Body of pancreas (tissue), 4 donors: ENCODE data around the gene HCCS. TPM values are rescaled to one million over a fixed set of nuclear protein-coding genes. Genes with fewer than 3 reads are reported as not detected.

Source experiments
- ATAC-seq: fragments of 150-250 bp; one replicate; pipeline ENCODE4 v1.9.1; 2016
- DNase-seq, 4 donors: peaks; one replicate each; pipeline ENCODE4 v3.0.0-alpha.2; 2019
- H3K27ac ChIP-seq, 4 donors: fragments of 200-600 bp; sonication (generic); 1 replicate in 3 of 4; 2 replicates in 1 of 4; pipeline versions ENCODE4 v1.5.1 to v1.6.1; 2016 to 2019; ENCODE audit warnings: mild to moderate bottlenecking in 1 of 4, mixed read lengths in 1 of 4, moderate library complexity in 1 of 4
- H3K27me3 ChIP-seq, 2 donors: fragments of 200-600 bp; sonication (generic); one replicate each; pipeline ENCODE4 v1.6.0; 2016; ENCODE audit warnings: mild to moderate bottlenecking in 1 of 2
- H3K36me3 ChIP-seq, 2 donors: fragments of 200-600 bp; sonication (generic); replicated peaks in 1 of 2; 2 replicates each; pipeline ENCODE4 v1.5.1; 2016; ENCODE audit warnings: low read depth in 2 of 2; ENCODE audit not compliant: insufficient read depth in 1 of 2
- H3K4me1 ChIP-seq: fragments of 200-600 bp; sonication (generic); one replicate; pipeline ENCODE4 v1.6.0; 2016
- H3K4me3 ChIP-seq, 2 donors: fragments of 200-600 bp; sonication (generic); 1 replicate in 1 of 2; 2 replicates in 1 of 2; pipeline ENCODE4 v1.5.1; 2016 to 2019
- H3K9me3 ChIP-seq, 3 donors: fragments of 200-600 bp; sonication (generic); 1 replicate in 2 of 3; 2 replicates in 1 of 3; pipeline ENCODE4 v1.5.1; 2016
- POLR2A ChIP-seq, 3 donors: fragments of 450-650 bp; IDR thresholded peaks; one replicate each; pipeline ENCODE4 v1.6.1; 2016; ENCODE audit warnings: antibody characterized with exemption in 3 of 3, mild to moderate bottlenecking in 2 of 3
- WGBS, 2 donors: methylation state at CpG; one replicate each; pipeline ENCODE4 v1.1.5; 2017; 5-methylcytosine and 5-hydroxymethylcytosine counted together
- intact Hi-C: fragments of 100-400 bp; cut with DNase I; formaldehyde crosslinking; loops from one replicate; pipeline ENCODE4 v1.15.1; 2023
- total RNA-seq, 2 donors: library from RNA; depleted of rRNA; stranded (reverse); fragments of >200 nt; gene quantifications; one replicate each; pipeline ENCODE4 v1.1.0, GENCODE V29; 2016
- TF ChIP-seq, protein P1 (sequence below), 7 experiments: fragments of 450-650 bp in 4 of 7; fragments of 200-600 bp in 3 of 7; sonication (generic) in 3 of 7; IDR thresholded peaks; one replicate each; pipeline ENCODE4 v1.5.1; 2016 to 2019; ENCODE audit warnings: antibody characterized with exemption in 7 of 7

Gene HCCS
- total RNA-seq, 2 donors from 2014 or later: 4.4 to 7.3 TPM

DNA sequence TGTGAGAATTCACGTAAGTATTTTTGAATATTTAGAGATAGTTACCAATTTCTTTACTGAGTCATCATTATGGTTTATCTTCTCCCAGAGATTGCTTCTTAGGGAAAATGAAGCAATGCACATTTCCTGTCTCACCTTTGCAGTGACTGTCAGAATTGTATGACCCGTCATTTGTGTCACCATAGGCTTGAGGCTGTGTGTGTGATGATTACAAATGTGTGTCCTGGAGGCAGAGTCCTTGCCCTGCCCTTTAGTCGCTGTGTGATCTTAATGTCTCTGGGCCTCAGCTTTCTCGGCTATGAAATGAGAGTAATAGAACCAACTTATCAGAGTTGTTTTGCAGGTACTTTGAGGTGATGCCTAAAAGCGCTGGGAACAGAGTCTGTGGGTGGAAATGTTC, 13.9 kb downstream of the HCCS start:
- ATAC-seq (no peak), DNase-seq (no peak)
- intact Hi-C loops: no loop called here
- TF ChIP-seq POLR2A (IDR thresholded peaks at IDR 0.05): no peak
- TF ChIP-seq, protein P1, sequence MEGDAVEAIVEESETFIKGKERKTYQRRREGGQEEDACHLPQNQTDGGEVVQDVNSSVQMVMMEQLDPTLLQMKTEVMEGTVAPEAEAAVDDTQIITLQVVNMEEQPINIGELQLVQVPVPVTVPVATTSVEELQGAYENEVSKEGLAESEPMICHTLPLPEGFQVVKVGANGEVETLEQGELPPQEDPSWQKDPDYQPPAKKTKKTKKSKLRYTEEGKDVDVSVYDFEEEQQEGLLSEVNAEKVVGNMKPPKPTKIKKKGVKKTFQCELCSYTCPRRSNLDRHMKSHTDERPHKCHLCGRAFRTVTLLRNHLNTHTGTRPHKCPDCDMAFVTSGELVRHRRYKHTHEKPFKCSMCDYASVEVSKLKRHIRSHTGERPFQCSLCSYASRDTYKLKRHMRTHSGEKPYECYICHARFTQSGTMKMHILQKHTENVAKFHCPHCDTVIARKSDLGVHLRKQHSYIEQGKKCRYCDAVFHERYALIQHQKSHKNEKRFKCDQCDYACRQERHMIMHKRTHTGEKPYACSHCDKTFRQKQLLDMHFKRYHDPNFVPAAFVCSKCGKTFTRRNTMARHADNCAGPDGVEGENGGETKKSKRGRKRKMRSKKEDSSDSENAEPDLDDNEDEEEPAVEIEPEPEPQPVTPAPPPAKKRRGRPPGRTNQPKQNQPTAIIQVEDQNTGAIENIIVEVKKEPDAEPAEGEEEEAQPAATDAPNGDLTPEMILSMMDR (IDR thresholded peaks at IDR 0.05): no peak
- WGBS, 2 donors: 80% methylated on average over 4 to 5 of the region's 5 CpGs
- Histone ChIP-seq H3K9me3 (no peaks in the 10 kb centered on the region), H3K27me3 (no peaks in the 10 kb centered on the region), H3K27ac (no peak overlapping the region), H3K4me1 (no peaks in the 10 kb centered on the region), H3K36me3 (no peaks in the 10 kb centered on the region), H3K4me3 (no peak overlapping the region)

DNA sequence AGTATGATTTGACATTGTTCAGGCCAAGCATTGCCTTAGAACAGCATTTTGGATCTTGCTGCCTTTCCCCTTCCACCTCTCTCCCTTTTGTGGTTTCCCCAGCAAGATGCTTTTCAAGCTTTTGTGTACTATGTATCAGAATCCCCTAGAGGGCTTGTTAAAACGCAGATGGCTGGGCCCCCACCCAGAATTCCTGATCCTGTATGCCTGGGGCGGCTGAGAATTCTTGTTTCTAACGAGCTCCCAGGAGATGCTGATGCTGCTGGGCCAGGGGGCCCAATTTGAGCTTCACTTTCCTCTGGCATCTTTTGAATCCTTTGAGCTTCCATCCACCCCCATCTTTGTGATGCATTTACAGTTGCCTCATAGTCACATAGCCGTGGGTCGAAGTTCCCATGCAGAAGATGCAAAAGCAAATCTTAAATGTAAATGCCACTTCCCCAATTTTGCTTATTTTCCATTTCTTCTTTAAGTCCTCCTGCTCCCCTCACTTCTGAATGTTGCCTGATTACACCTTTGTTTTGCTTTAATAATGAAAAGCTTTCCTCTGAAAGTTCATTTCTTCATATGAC, 18.5 kb downstream of the HCCS start:
- Histone ChIP-seq H3K36me3 (no peaks in the 10 kb centered on the region), H3K27ac (no peak overlapping the region), H3K4me3 (no peak overlapping the region), H3K4me1 (no peaks in the 10 kb centered on the region), H3K27me3 (no peaks in the 10 kb centered on the region), H3K9me3 (no peaks in the 10 kb centered on the region)
- 67 to 75% methylated on average over 5 of the region's 5 CpGs for WGBS, 2 donors
- no peak for TF ChIP-seq POLR2A (IDR thresholded peaks at IDR 0.05)
- TF ChIP-seq, protein P1 (IDR thresholded peaks at IDR 0.05): no peak
- ATAC-seq (no peak), DNase-seq (no peak)
- intact Hi-C loops: loop anchor here (10.0 kb wide), 1 partner anchor 935 kb away; no protein-coding TSS in a partner anchor

DNA sequence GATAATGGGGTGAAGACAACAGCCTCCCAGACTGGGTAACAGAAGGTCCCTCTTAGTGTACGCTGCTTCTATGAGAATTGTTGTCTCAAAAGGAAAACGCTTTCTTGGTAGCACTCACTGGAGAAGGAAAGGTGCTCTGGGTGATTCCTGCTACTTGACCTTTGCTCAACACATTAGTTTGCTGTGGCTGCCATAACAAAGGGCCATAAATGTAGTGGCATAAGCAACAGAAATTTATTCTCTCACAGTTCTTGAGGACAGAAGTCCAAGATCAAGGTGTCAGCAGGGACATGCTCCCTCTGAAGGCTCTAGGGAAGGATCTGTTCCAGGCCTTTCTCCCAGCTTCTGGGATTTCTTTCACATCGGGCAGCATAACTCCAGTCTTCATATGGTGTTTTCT, 19.0 kb downstream of the HCCS start:
- no peak for DNase-seq
- WGBS, 2 donors: 94 to 100% methylated on average over 3 of the region's 3 CpGs
- no peak for TF ChIP-seq POLR2A (IDR thresholded peaks at IDR 0.05)
- TF ChIP-seq, protein P1 (IDR thresholded peaks at IDR 0.05): no peak
- intact Hi-C loops: loop anchor here (10.0 kb wide), 1 partner anchor 935 kb away; no protein-coding TSS in a partner anchor
- Histone ChIP-seq H3K27me3 (no peaks in the 10 kb centered on the region), H3K9me3 (no peaks in the 10 kb centered on the region), H3K36me3 (no peaks in the 10 kb centered on the region), H3K27ac (no peak overlapping the region), H3K4me3 (no peak overlapping the region), H3K4me1 (no peaks in the 10 kb centered on the region)
- no peak for ATAC-seq

GRCh38 chrX:11131146-11131545, 20.0 kb downstream of the HCCS start:
- H3K27ac ChIP-seq: no peak overlapping the region
- no peaks in the 10 kb centered on the region for H3K4me1 ChIP-seq
- no peaks in the 10 kb centered on the region for H3K9me3 ChIP-seq
- intact Hi-C loops: loop anchor here (10.0 kb wide), 1 partner anchor 936 kb away; no protein-coding TSS in a partner anchor
- H3K4me3 ChIP-seq: no peak overlapping the region
- no peak for TF ChIP-seq POLR2A (IDR thresholded peaks at IDR 0.05)
- TF ChIP-seq, protein P1 (IDR thresholded peaks at IDR 0.05): no peak
- ATAC-seq: no peak
- no peaks in the 10 kb centered on the region for H3K36me3 ChIP-seq
- H3K27me3 ChIP-seq: no peaks in the 10 kb centered on the region
- no peak for DNase-seq

DNA sequence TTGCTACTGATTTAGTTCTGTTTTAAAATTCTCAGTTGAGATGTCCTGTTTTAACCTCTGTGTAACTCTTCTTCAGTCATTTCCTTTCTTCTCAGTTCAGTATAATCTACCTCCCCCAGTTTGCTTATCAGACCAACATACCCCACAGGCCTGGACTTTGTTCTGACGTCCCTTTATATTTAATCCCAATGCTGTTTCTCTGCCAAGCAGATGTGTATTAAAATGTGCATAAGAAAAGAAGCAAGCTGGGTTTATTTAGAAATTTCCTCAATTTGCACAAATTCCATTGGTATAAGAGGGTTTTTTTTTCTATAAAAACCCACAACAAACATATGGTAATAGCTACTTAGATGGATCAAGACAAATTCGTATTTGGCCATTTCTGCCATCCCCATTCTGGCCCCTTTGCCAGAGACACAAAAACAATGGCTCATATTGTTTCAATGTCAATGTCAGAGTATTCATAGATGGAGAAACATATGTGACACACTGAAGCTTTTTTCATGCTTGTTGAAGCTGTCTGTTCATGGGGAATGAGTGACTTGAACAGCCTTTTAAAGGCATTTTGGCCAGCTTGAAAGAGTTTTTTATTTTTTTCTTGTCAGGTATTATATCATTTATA, 24.5 kb downstream of the HCCS start:
- H3K4me1 ChIP-seq: no peaks in the 10 kb centered on the region
- intact Hi-C loops: loop anchor here (10.0 kb wide), 1 partner anchor 941 kb away; no protein-coding TSS in a partner anchor

More for the DNA sequence above, 24.5 kb downstream of the HCCS start:
- ATAC-seq: no peak
- DNase-seq: no peak
- TF ChIP-seq POLR2A (IDR thresholded peaks at IDR 0.05): no peak
- TF ChIP-seq, protein P1 (IDR thresholded peaks at IDR 0.05): no peak
- Histone ChIP-seq H3K27ac (no peak overlapping the region), H3K4me3 (no peak overlapping the region), H3K27me3 (no peaks in the 10 kb centered on the region), H3K9me3 (no peaks in the 10 kb centered on the region), H3K36me3 (no peaks in the 10 kb centered on the region)
- WGBS, 2 donors: 31 to 35% methylated on average over 2 of the region's 2 CpGs
